GM23338 (cell line): ENCODE measurements around the gene CSTF2T. TPM values are rescaled to one million over a fixed set of nuclear protein-coding genes. Genes with fewer than 3 reads are reported as not detected.

Experiments
- ATAC-seq: fragments of 200-7000 bp; cut with Tn5 transposase; 3 replicates; pipeline ENCODE4 v1.9.1; 2020
- DNase-seq: peaks from one replicate; pipeline ENCODE4 v3.0.0-alpha.2; 2015; ENCODE audit warnings: low spot score
- H2AFZ ChIP-seq: fragments of 200-600 bp; sonication (generic); 2 replicates; pipeline ENCODE4 v1.8.0; 2016; ENCODE audit warnings: antibody characterized with exemption, mild to moderate bottlenecking, moderate library complexity
- H3F3A ChIP-seq: fragments of 200-600 bp; sonication (generic); replicated peaks from 2 replicates; pipeline ENCODE4 v1.8.0; 2017; ENCODE audit warnings: antibody characterized with exemption, mixed run types, low read depth
- H3K27ac ChIP-seq: fragments of 200-600 bp; sonication (generic); 2 replicates; pipeline ENCODE4 v1.6.1; 2016; ENCODE audit warnings: low read depth
- H3K27me3 ChIP-seq: fragments of 200-600 bp; sonication (generic); 2 replicates; pipeline ENCODE4 v1.8.0; 2016; ENCODE audit warnings: mild to moderate bottlenecking, mixed run types, moderate library complexity; ENCODE audit not compliant: insufficient read depth
- H3K36me3 ChIP-seq: fragments of 200-600 bp; sonication (generic); 2 replicates; pipeline ENCODE4 v1.8.0; 2016; ENCODE audit warnings: mild to moderate bottlenecking; ENCODE audit not compliant: insufficient read depth
- H3K4me1 ChIP-seq: fragments of 200-600 bp; sonication (generic); 2 replicates; pipeline ENCODE4 v1.8.0; 2016; ENCODE audit warnings: mild to moderate bottlenecking, moderate library complexity; ENCODE audit not compliant: insufficient read depth
- H3K4me2 ChIP-seq: fragments of 200-600 bp; sonication (generic); 2 replicates; pipeline ENCODE4 v1.7.1; 2017; ENCODE audit warnings: mixed run types
- H3K4me3 ChIP-seq: fragments of 200-600 bp; sonication (generic); 2 replicates; pipeline ENCODE4 v1.6.1; 2016; ENCODE audit warnings: mixed run types
- H3K79me2 ChIP-seq: fragments of 200-600 bp; sonication (generic); replicated peaks from 2 replicates; pipeline ENCODE4 v1.8.0; 2017; ENCODE audit warnings: mild to moderate bottlenecking; ENCODE audit not compliant: insufficient read depth
- H3K9me2 ChIP-seq: fragments of 200-600 bp; sonication (generic); 2 replicates; pipeline ENCODE4 v1.8.0; 2017; ENCODE audit not compliant: insufficient read depth
- H4K20me1 ChIP-seq: fragments of 200-600 bp; sonication (generic); replicated peaks from 2 replicates; pipeline ENCODE4 v1.8.0; 2017; ENCODE audit warnings: mild to moderate bottlenecking; ENCODE audit not compliant: insufficient read depth
- H3K27ac Mint-ChIP-seq: 2 replicates; pipeline ENCODE4 v1.8.0; 2020; ENCODE audit warnings: inconsistent platforms, mild to moderate bottlenecking, moderate library complexity, mixed read lengths
- H3K27me3 Mint-ChIP-seq: 3 replicates; pipeline ENCODE4 v1.8.0; 2022; ENCODE audit warnings: low read depth, mild to moderate bottlenecking, moderate library complexity, mixed read lengths, inconsistent platforms; ENCODE audit not compliant: insufficient read depth, poor library complexity
- H3K36me3 Mint-ChIP-seq: 3 replicates; pipeline ENCODE4 v1.8.0; 2021; ENCODE audit warnings: low read depth, mild to moderate bottlenecking, inconsistent platforms, moderate library complexity, mixed read lengths
- H3K4me1 Mint-ChIP-seq: 3 replicates; pipeline ENCODE4 v1.8.0; 2020; ENCODE audit warnings: mild to moderate bottlenecking, inconsistent platforms, mixed read lengths
- H3K4me3 Mint-ChIP-seq: 3 replicates; pipeline ENCODE4 v1.8.0; 2021; ENCODE audit warnings: moderate library complexity, mild to moderate bottlenecking, inconsistent platforms, mixed read lengths
- H3K9me3 Mint-ChIP-seq: 3 replicates; pipeline ENCODE4 v1.8.0; 2020; ENCODE audit warnings: moderate library complexity, mild to moderate bottlenecking, inconsistent platforms, mixed read lengths
- CREB1 ChIP-seq: fragments of 250-450 bp; sonication (Bioruptor Pico); IDR thresholded peaks from 2 replicates; pipeline ENCODE4 v1.5.0; 2020; ENCODE audit warnings: low read depth, mild to moderate bottlenecking, moderate library complexity
- EZH2 ChIP-seq: fragments of 200-600 bp; sonication (generic); IDR thresholded peaks from one replicate; pipeline ENCODE4 v1.8.0; 2017; ENCODE audit warnings: antibody characterized with exemption, mild to moderate bottlenecking, low read depth; ENCODE audit not compliant: unreplicated experiment
- EZH2phosphoT487 ChIP-seq: fragments of 200-600 bp; sonication (generic); IDR thresholded peaks from one replicate; pipeline ENCODE4 v1.8.1; 2018; ENCODE audit warnings: antibody characterized with exemption; ENCODE audit not compliant: unreplicated experiment
- POLR2AphosphoS5 ChIP-seq: IDR thresholded peaks from 2 replicates; pipeline ENCODE4 v1.6.1; 2016; ENCODE audit warnings: antibody characterized with exemption, low read depth
- ZNF331 ChIP-seq: fragments of 250-450 bp; sonication (Bioruptor Pico); IDR thresholded peaks from 2 replicates; pipeline ENCODE4 v1.5.0; 2020; ENCODE audit warnings: low read depth, mild to moderate bottlenecking, moderate library complexity
- ZNF462 ChIP-seq: fragments of 250-450 bp; sonication (Bioruptor Pico); IDR thresholded peaks from 2 replicates; pipeline ENCODE4 v1.5.0; 2020; ENCODE audit warnings: mild to moderate bottlenecking, moderate library complexity
- polyA plus RNA-seq: library from polyadenylated mRNA; unstranded; fragments of >200 nt; fragmentation: Nextera tagmentation; extraction: Ambion mirVana; gene quantifications from 2 replicates; pipeline ENCODE4 v1.2.1, GENCODE V29; 2016
- total RNA-seq: library from RNA; depleted of rRNA; stranded (reverse); fragments of >200 nt; shearing (Covaris generic); gene quantifications from 2 replicates; pipeline ENCODE4 v1.2.3, GENCODE V29; 2014

Gene CSTF2T
- total and polyA plus RNA-seq, 2 experiments from 2014 or later: 9.8 to 31.9 TPM

DNA sequence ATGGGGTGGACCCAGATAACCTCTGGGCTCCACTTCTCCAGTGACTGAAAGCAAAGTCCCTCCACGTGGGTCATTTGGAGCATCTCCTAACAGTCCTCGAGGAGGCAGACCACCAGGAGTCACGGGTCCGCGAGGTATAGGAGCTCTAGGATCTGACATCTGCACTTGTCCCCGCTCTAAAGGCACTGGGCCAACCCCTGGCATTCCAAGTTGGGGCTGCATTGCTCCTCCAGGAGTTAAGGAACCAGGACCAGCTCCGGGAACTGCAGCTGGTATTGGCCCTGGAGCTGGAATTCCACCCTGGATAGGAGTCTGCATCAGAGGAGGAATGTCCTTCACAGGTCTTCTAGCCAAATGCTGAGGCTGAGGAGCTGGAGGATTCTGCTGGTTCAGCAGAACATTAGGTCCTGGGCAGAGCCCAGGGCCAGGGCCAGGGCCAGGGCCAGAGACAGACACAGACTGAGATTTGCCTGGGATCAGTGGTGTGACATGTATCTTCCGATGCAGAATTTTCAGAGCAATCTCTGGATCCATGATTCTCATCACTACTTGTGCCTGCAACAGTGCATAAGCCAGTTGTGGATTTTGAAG, 827 bp downstream of the CSTF2T start:
- peak overlapping the region; percentile 100 for H3K27ac Mint-ChIP-seq
- peaks cover 22% of the 10 kb centered on the region for H3K36me3 Mint-ChIP-seq
- H3K4me3 Mint-ChIP-seq: peak overlapping the region; percentile 98
- H4K20me1 ChIP-seq: peaks cover 5% of the 10 kb centered on the region; the same call in 1 of the 2 replicates
- H3F3A ChIP-seq: no peaks in the 10 kb centered on the region
- H3K27me3 ChIP-seq: no peaks in the 10 kb centered on the region
- H3K4me2 ChIP-seq: peak overlapping the region; percentile 91
- no peaks in the 10 kb centered on the region for H3K36me3 ChIP-seq
- peaks cover 32% of the 10 kb centered on the region for H3K4me1 Mint-ChIP-seq
- no peak overlapping the region for H3K27ac ChIP-seq
- no peaks in the 10 kb centered on the region; the same call in 2 of the 3 replicates for H3K9me3 Mint-ChIP-seq
- ATAC-seq: no peak
- H3K27me3 Mint-ChIP-seq: peaks cover 3% of the 10 kb centered on the region
- H3K4me1 ChIP-seq: peaks cover 9% of the 10 kb centered on the region; the same call in 1 of the 2 replicates
- H3K79me2 ChIP-seq: peaks cover 32% of the 10 kb centered on the region
- DNase-seq: peak; percentile 28
- H2AFZ ChIP-seq: 0 out of 2 replicates have a peak overlapping the region, but pooled peaks have one; percentile 85
- H3K4me3 ChIP-seq: peak overlapping the region; percentile 82
- TF ChIP-seq ZNF331: no peak
- no peak for TF ChIP-seq CREB1 (CRISPR knock-in tag)
- no peak for TF ChIP-seq EZH2phosphoT487
- no peak for TF ChIP-seq POLR2AphosphoS5
- TF ChIP-seq ZNF462 (CRISPR knock-in tag): no peak
- no peak for TF ChIP-seq EZH2
- H3K9me2 ChIP-seq: no peaks in the 10 kb centered on the region
